ENCODE measurements around the gene RER1.

DNA sequence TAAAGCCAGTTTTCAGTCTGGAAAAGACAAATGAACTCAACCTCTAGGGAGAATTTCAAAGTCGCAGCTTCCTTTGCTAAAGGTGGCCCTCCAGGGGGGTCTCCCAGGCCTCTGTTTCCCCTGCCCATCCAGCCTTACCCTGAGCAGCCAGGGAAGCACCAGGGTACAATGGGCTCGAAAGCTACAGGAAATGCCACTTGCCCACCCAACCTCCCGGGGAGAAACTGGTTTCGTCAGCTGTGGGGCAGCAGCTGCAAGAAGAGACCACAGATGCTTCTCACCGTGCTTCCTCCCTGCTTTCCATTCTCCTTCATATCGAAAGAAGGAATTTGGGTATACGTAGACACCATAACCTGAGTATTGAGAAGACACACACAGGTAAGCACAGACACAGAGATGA, 2.0 kb upstream of the RER1 start:
- TF ChIP-seq, protein P1, sequence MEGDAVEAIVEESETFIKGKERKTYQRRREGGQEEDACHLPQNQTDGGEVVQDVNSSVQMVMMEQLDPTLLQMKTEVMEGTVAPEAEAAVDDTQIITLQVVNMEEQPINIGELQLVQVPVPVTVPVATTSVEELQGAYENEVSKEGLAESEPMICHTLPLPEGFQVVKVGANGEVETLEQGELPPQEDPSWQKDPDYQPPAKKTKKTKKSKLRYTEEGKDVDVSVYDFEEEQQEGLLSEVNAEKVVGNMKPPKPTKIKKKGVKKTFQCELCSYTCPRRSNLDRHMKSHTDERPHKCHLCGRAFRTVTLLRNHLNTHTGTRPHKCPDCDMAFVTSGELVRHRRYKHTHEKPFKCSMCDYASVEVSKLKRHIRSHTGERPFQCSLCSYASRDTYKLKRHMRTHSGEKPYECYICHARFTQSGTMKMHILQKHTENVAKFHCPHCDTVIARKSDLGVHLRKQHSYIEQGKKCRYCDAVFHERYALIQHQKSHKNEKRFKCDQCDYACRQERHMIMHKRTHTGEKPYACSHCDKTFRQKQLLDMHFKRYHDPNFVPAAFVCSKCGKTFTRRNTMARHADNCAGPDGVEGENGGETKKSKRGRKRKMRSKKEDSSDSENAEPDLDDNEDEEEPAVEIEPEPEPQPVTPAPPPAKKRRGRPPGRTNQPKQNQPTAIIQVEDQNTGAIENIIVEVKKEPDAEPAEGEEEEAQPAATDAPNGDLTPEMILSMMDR (IDR thresholded peaks at IDR 0.05), result no peak
- TF ChIP-seq POLR2A (IDR thresholded peaks at IDR 0.05), result no peak
- TF ChIP-seq POLR2AphosphoS5 (IDR thresholded peaks at IDR 0.05), result no peak

Measured in breast epithelium (tissue), 3 donors.